HCT116 (cell line): Measurements from ENCODE around the gene TM7SF3. TPM values are rescaled to one million over a fixed set of nuclear protein-coding genes. Genes with fewer than 3 reads are reported as not detected.
A peak's percentile ranks its signal among the peaks of the same experiment; 100 is the strongest.

Source experiments
- ATAC-seq: fragments of 200-7000 bp; cut with Tn5 transposase; 2 replicates; pipeline ENCODE4 v1.9.1; 2020; ENCODE audit warnings: mild to moderate bottlenecking, moderate library complexity
- BruUV-seq: library from RNA; stranded (reverse); fragments of 400-500 nt; replicated peaks from 2 replicates; lab custom pipeline; 2021; lab: Mats Ljungman, UMichigan
- CTCF ChIA-PET: fragments of 300-600 bp; sonication (Branson Sonifier 250); formaldehyde crosslinking; loops from one replicate; lab custom pipeline; 2021; ENCODE audit warnings: antibody characterized with exemption; lab: Charles Lee
- POLR2A ChIA-PET: fragments of 300-600, 350-600 bp; sonication (Branson Sonifier 250); formaldehyde crosslinking; loops from one replicate; lab custom pipeline; 2021; ENCODE audit warnings: antibody characterized with exemption; lab: Charles Lee
- RAD21 ChIA-PET, 2 experiments: fragments of 300-600 bp; sonication (Branson Sonifier 250); formaldehyde crosslinking; loops; one replicate each; lab custom pipeline; 2023; ENCODE audit warnings: low total read pairs in 2 of 2; ENCODE audit not compliant: uncharacterized antibody in 2 of 2, unreplicated experiment in 2 of 2, low non-redundant PET in 1 of 2; lab: Charles Lee
- DNase-seq: peaks from one replicate; pipeline ENCODE4 v3.0.0-alpha.2; 2010; ENCODE audit warnings: low read depth, low spot score
- H2AFZ ChIP-seq: fragments of 200-600 bp; shearing (Covaris generic), sonication (generic); 2 replicates; pipeline ENCODE4 v1.6.1; 2017; ENCODE audit warnings: low read depth, mixed run types, mixed read lengths, antibody characterized with exemption, low read length; ENCODE audit not compliant: poor library complexity, severe bottlenecking
- H3K27ac ChIP-seq: 2 replicates; pipeline ENCODE4 v1.5.1; 2012; ENCODE audit warnings: low read depth, low read length
- H3K27me3 ChIP-seq: fragments of 200-600 bp; sonication (generic); 2 replicates; pipeline ENCODE4 v1.6.1; 2016; ENCODE audit warnings: mixed run types, low read length, mixed read lengths; ENCODE audit not compliant: insufficient read depth
- H3K36me3 ChIP-seq, 2 experiments: fragments of 200-500 bp in 1 of 2; fragments of 200-600 bp in 1 of 2; sonication (Bioruptor generic) in 1 of 2; sonication (generic) in 1 of 2; 2 replicates each; pipeline versions ENCODE4 v1.5.1 to v1.6.1; 2014 to 2016; ENCODE audit warnings: low read length in 2 of 2, inconsistent platforms in 1 of 2, mixed read lengths in 1 of 2, mixed run types in 1 of 2; ENCODE audit not compliant: insufficient read depth in 2 of 2, control insufficient read depth in 1 of 2
- H3K4me1 ChIP-seq, 2 experiments: fragments of 200-600 bp in 1 of 2; sonication (generic) in 1 of 2; 2 replicates each; pipeline versions ENCODE4 v1.5.1 to v1.6.1; 2012 to 2017; ENCODE audit warnings: low read length in 2 of 2, inconsistent platforms in 1 of 2, mild to moderate bottlenecking in 1 of 2, mixed read lengths in 1 of 2, mixed run types in 1 of 2, moderate library complexity in 1 of 2; ENCODE audit not compliant: insufficient read depth in 2 of 2, control insufficient read depth in 1 of 2
- H3K4me2 ChIP-seq: fragments of 200-600 bp; sonication (generic); 2 replicates; pipeline ENCODE4 v1.6.1; 2017; ENCODE audit warnings: mixed run types, low read length, mixed read lengths
- H3K4me3 ChIP-seq, 2 experiments: fragments of 200-600 bp in 1 of 2; sonication (generic) in 1 of 2; replicated peaks in 1 of 2; 2 replicates each; pipeline ENCODE4 v1.5.1; 2011 to 2016; ENCODE audit warnings: low read length in 2 of 2, control low read depth in 1 of 2, low read depth in 1 of 2, mild to moderate bottlenecking in 1 of 2, mixed read lengths in 1 of 2, mixed run types in 1 of 2
- H3K79me2 ChIP-seq: fragments of 200-600 bp; sonication (generic); 2 replicates; pipeline ENCODE4 v1.6.1; 2017; ENCODE audit warnings: mild to moderate bottlenecking, mixed run types, low read length, moderate library complexity, mixed read lengths; ENCODE audit not compliant: insufficient read depth
- H3K9ac ChIP-seq: fragments of 200-600 bp; sonication (generic); 2 replicates; pipeline ENCODE4 v1.6.1; 2016; ENCODE audit warnings: low read length, mixed read lengths
- H3K9me2 ChIP-seq: fragments of 200-600 bp; sonication (generic), shearing (Covaris generic); 2 replicates; pipeline ENCODE4 v1.6.1; 2017; ENCODE audit warnings: mixed run types, mild to moderate bottlenecking, moderate library complexity; ENCODE audit not compliant: insufficient read depth
- H3K9me3 ChIP-seq, 2 experiments: fragments of 200-500 bp in 1 of 2; fragments of 200-600 bp in 1 of 2; sonication (Bioruptor generic) in 1 of 2; sonication (generic) in 1 of 2; 2 replicates each; pipeline ENCODE4 v1.6.1; 2014 to 2017; ENCODE audit warnings: low read length in 2 of 2, mixed read lengths in 2 of 2, inconsistent platforms in 1 of 2, low read depth in 1 of 2, mild to moderate bottlenecking in 1 of 2, mixed run types in 1 of 2, moderate library complexity in 1 of 2; ENCODE audit not compliant: control insufficient read depth in 1 of 2, insufficient read depth in 1 of 2
- H4K20me1 ChIP-seq: fragments of 200-600 bp; sonication (generic), shearing (Covaris generic); 2 replicates; pipeline ENCODE4 v1.6.1; 2017; ENCODE audit warnings: mixed run types, mild to moderate bottlenecking, moderate library complexity; ENCODE audit not compliant: insufficient read depth
- CEBPB ChIP-seq: IDR thresholded peaks from 2 replicates; pipeline ENCODE4 v1.6.1; 2012; ENCODE audit warnings: low read depth
- EZH2phosphoT487 ChIP-seq: fragments of 200-600 bp; IDR thresholded peaks from 2 replicates; pipeline ENCODE4 v1.6.1; 2018; ENCODE audit warnings: antibody characterized with exemption, borderline replicate concordance
- JUND ChIP-seq: IDR thresholded peaks from 2 replicates; pipeline ENCODE4 v1.6.1; 2012
- POLR2A ChIP-seq: IDR thresholded peaks from 2 replicates; pipeline ENCODE4 v1.7.0; 2011; ENCODE audit warnings: borderline replicate concordance; ENCODE audit not compliant: insufficient read depth, insufficient read length; ENCODE audit errors: extremely low read depth
- RAD21 ChIP-seq: IDR thresholded peaks from 2 replicates; pipeline ENCODE4 v1.6.1; 2012; ENCODE audit warnings: low read depth, mild to moderate bottlenecking
- REST ChIP-seq: IDR thresholded peaks from 2 replicates; pipeline ENCODE4 v1.6.1; 2012; ENCODE audit warnings: low read depth
- SIN3A ChIP-seq: IDR thresholded peaks from 2 replicates; pipeline ENCODE4 v1.6.1; 2012; ENCODE audit warnings: low read depth
- SRF ChIP-seq: IDR thresholded peaks from 2 replicates; pipeline ENCODE4 v1.6.1; 2012; ENCODE audit warnings: low read depth
- TCF7L2 ChIP-seq: IDR thresholded peaks from 2 replicates; pipeline ENCODE4 v1.7.0; 2011; ENCODE audit warnings: borderline replicate concordance, inconsistent platforms; ENCODE audit not compliant: insufficient read depth, insufficient read length; ENCODE audit errors: extremely low read depth
- ZBTB33 ChIP-seq: IDR thresholded peaks from 2 replicates; pipeline ENCODE4 v1.6.1; 2011; ENCODE audit warnings: mild to moderate bottlenecking, low read length, moderate library complexity; ENCODE audit not compliant: insufficient replicate concordance; ENCODE audit errors: extremely low read depth
- ZFX ChIP-seq: fragments of 450-650 bp; IDR thresholded peaks from 2 replicates; pipeline ENCODE4 v1.6.1; 2017
- ZNF274 ChIP-seq: fragments of 200-500 bp; sonication (Bioruptor generic); IDR thresholded peaks from 2 replicates; pipeline ENCODE4 v1.6.1; 2014; ENCODE audit warnings: mild to moderate bottlenecking, low read depth, low read length, inconsistent platforms
- intact Hi-C: fragments of 100-400 bp; cut with micrococcal nuclease; formaldehyde crosslinking; loops from 2 replicates; pipeline ENCODE4 v1.10.0; 2022
- total RNA-seq: library from RNA; stranded (reverse); gene quantifications from one replicate; pipeline ENCODE4 v1.2.1, GENCODE V29; 2021; ENCODE audit not compliant: unreplicated experiment

Gene TM7SF3
- total RNA-seq, 1 experiment from 2014 or later = 46.5 TPM

- no peaks in the 10 kb centered on the region for H3K27me3 ChIP-seq
- peak overlapping the region; percentile 98 for H3K9ac ChIP-seq
- intact Hi-C loops = loop anchor here (5.0 kb wide), 1 partner anchor 74 kb away; the partner anchor contains the start of gene TM7SF3
- H3K79me2 ChIP-seq = peaks cover 94% of the 10 kb centered on the region
- H3K4me3 ChIP-seq = peak overlapping the region; percentile 71 to 98
- CTCF ChIA-PET = no interaction called here
- peak; percentile 6 for TF ChIP-seq TCF7L2
- TF ChIP-seq ZFX = 0 out of 2 replicates have a peak, but pooled peaks have one; percentile 28
- no peak for TF ChIP-seq EZH2phosphoT487
- peak overlapping the region; percentile 85 for H3K4me2 ChIP-seq
- peaks cover 8% of the 10 kb centered on the region; the same call in 1 of the 2 replicates for H4K20me1 ChIP-seq
- H3K9me3 ChIP-seq = no peaks in the 10 kb centered on the region
- peak overlapping the region; percentile 77 for H3K27ac ChIP-seq
- POLR2A ChIA-PET = no interaction called here
- peaks cover 3 to 9% of the 10 kb centered on the region in 2 experiments; a peak in 3 of 4 replicates for H3K36me3 ChIP-seq
- no peaks in the 10 kb centered on the region for H3K9me2 ChIP-seq
- DNase-seq (peak; percentile 3), ATAC-seq (peak; percentile 37)
- RAD21 ChIA-PET = no interaction called here
- peaks cover 3 to 26% of the 10 kb centered on the region in 2 experiments for H3K4me1 ChIP-seq
- peak overlapping the region; percentile 10 for H2AFZ ChIP-seq
- BruUV-seq = no TSS peak
These were observed 75.5 kb downstream of the TM7SF3 start for GRCh38 chr12:26938701-26939062.

GRCh38 chr12:26937863-26938700 lies 76.1 kb downstream of the TM7SF3 start, which contains the start of the genes FGFR1OP2 and INTS13:
Gene FGFR1OP2, plus strand, starts transcription at chr12:26938470. Its CDS starts 15,689 bp downstream, at chr12:26954159.
Gene INTS13, minus strand, starts transcription at chr12:26937981. Its CDS starts 1,178 bp downstream, at chr12:26936803.
- H3K27me3 ChIP-seq = no peaks in the 10 kb centered on the region
- RAD21 ChIA-PET = no interaction called here
- H3K4me1 ChIP-seq = peaks cover 3 to 26% of the 10 kb centered on the region in 2 experiments
- H3K9me2 ChIP-seq = no peaks in the 10 kb centered on the region
- peak within 1 kb of the TSS; percentile 71 to 98 for H3K4me3 ChIP-seq
- H3K9me3 ChIP-seq = no peaks in the 10 kb centered on the region
- H2AFZ ChIP-seq = peak within 1 kb of the TSS; percentile 10
- DNase-seq (peak; percentile 97), ATAC-seq (peak; percentile 96)
- no TSS peak for BruUV-seq
- peaks cover 94% of the 10 kb centered on the region for H3K79me2 ChIP-seq
- H3K36me3 ChIP-seq = peaks cover 7 to 9% of the 10 kb centered on the region in 2 experiments
- H3K9ac ChIP-seq = peak within 1 kb of the TSS; percentile 98
- peak within 1 kb of the TSS; percentile 77 for H3K27ac ChIP-seq
- H3K4me2 ChIP-seq = peak within 1 kb of the TSS; percentile 85
- POLR2A ChIA-PET = no interaction called here
- H4K20me1 ChIP-seq = peaks cover 7% of the 10 kb centered on the region; the same call in 1 of the 2 replicates
- CTCF ChIA-PET = no interaction called here
- intact Hi-C loops = loop anchor here (5.0 kb wide), 1 partner anchor 74 kb away; the partner anchor contains the start of gene TM7SF3
- peak; percentile 81 for TF ChIP-seq POLR2A
- no peak for TF ChIP-seq JUND
- TF ChIP-seq SRF = peak; percentile 42; the same call in 1 of the 2 replicates
- TF ChIP-seq CEBPB = no peak
- peak; percentile 83 for TF ChIP-seq SIN3A
- no peak for TF ChIP-seq ZNF274
- no peak for TF ChIP-seq RAD21
- TF ChIP-seq REST = no peak
- peak; percentile 39; the same call in 1 of the 2 replicates for TF ChIP-seq ZFX
- TF ChIP-seq ZBTB33 = peak; percentile 97
